Lung (tissue), 12 donors: Measurements from ENCODE around the gene GDF7. TPM values are rescaled to one million over a fixed set of nuclear protein-coding genes. Genes with fewer than 3 reads are reported as not detected.
A peak's percentile ranks its signal among the peaks of the same experiment; 100 is the strongest.

Source experiments
- ATAC-seq: fragments of 200-7000 bp; cut with Tn5 transposase; one replicate; pipeline ENCODE4 v1.9.1; 2020; ENCODE audit warnings: moderate number of reproducible peaks; ENCODE audit not compliant: insufficient read depth, low FRiP score
- DNase-seq, 3 donors: peaks; one replicate each; pipeline ENCODE4 v3.0.0-alpha.2; 2013 to 2017
- H3K27ac ChIP-seq, 2 donors: one replicate each; pipeline ENCODE4 v1.5.1; 2013; ENCODE audit warnings: mild to moderate bottlenecking in 2 of 2, moderate library complexity in 2 of 2, control low read depth in 1 of 2, inconsistent platforms in 1 of 2, low read depth in 1 of 2, low read length in 1 of 2
- H3K27me3 ChIP-seq, 3 donors: one replicate each; pipeline ENCODE4 v1.5.1; 2013; ENCODE audit warnings: low read length in 2 of 3; ENCODE audit not compliant: control insufficient read depth in 3 of 3, insufficient read depth in 3 of 3
- H3K36me3 ChIP-seq, 4 donors: one replicate each; pipeline ENCODE4 v1.5.1; 2013; ENCODE audit warnings: low read length in 4 of 4, mild to moderate bottlenecking in 1 of 4, moderate library complexity in 1 of 4; ENCODE audit not compliant: control insufficient read depth in 4 of 4, insufficient read depth in 4 of 4
- H3K4me1 ChIP-seq, 5 donors: one replicate each; pipeline ENCODE4 v1.5.1; 2013; ENCODE audit warnings: low read length in 5 of 5, mild to moderate bottlenecking in 2 of 5, moderate library complexity in 1 of 5; ENCODE audit not compliant: control insufficient read depth in 5 of 5, insufficient read depth in 5 of 5
- H3K4me3 ChIP-seq: one replicate; pipeline ENCODE4 v1.5.1; 2013; ENCODE audit warnings: mild to moderate bottlenecking, control low read depth, moderate library complexity
- H3K9ac ChIP-seq, 2 donors: one replicate each; pipeline ENCODE4 v1.5.1; 2013; ENCODE audit warnings: low read length in 2 of 2, control low read depth in 1 of 2; ENCODE audit not compliant: insufficient read depth in 1 of 2
- H3K9me3 ChIP-seq, 4 donors: one replicate each; pipeline ENCODE4 v1.5.1; 2013; ENCODE audit warnings: low read length in 3 of 4, mild to moderate bottlenecking in 1 of 4, moderate library complexity in 1 of 4; ENCODE audit not compliant: control insufficient read depth in 4 of 4, insufficient read depth in 3 of 4
- WGBS, 2 donors: extraction: QIAGEN DNeasy Blood & Tissue Kit; methylation state at CpG; one replicate each; pipeline ENCODE4 v1.1.7; 2013; 5-methylcytosine and 5-hydroxymethylcytosine counted together
- polyA plus RNA-seq, 2 donors: library from polyadenylated mRNA; stranded (reverse); fragments of 200-250 nt; gene quantifications; one replicate each; pipeline ENCODE4 v1.2.1, GENCODE V29; 2013
- total RNA-seq, 2 donors: library from RNA; depleted of rRNA in 1 of 2; stranded (reverse); fragments of >200 nt in 1 of 2; gene quantifications; one replicate each; pipeline ENCODE4 v1.2.1, GENCODE V29; 2014 to 2021
- TF ChIP-seq, protein P1 (sequence below): IDR thresholded peaks from 2 replicates; pipeline ENCODE4 v1.5.1; 2012; ENCODE audit warnings: mild to moderate bottlenecking; ENCODE audit errors: control extremely low read depth, extremely low read depth
- donor health status: control.
- donor health status: control.
- donor health status: Bipolar disorder and iron deficiency.
- donor health status: healthy.
- donor health status: DM: yes; HTN: yes; CAD: no.

The GDF7 gene
- total and polyA plus RNA-seq, 4 donors: 0.10 to 0.54 (median 0.31) TPM

DNA sequence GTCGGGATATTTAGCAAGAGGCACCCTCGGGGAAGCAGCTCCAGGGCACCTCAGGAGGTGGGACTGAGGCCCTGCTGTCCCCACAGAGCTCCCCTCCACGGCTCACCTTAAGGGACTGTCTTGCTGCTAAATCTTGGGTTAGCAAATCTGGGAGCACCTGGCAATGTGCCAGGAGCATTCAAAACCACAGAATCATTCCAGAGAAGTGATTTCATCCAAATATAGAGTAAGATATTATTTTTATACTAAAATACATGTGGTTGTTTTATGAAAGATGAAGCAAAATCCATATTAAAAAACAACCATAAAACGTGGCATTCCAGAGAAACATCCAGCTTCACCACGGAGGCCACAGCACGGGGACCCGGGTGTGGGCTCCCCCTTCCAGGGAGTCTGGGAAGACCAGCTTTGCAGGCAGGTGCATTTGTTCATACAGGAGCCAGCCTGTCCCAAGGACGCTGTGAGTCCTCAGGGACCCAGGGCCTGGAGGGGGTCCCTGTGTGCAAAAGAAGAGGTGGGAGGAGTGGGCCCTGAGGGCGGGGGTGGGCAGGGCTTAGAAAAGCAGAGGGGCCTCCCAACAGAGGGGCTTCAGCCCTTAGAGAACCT, 32.3 kb upstream of the GDF7 start:
- ATAC-seq (no peak), DNase-seq (peak in 2 of 3 donors; percentile 38 to 66)
- Histone ChIP-seq H3K4me1 (peaks cover 0 to 27% (median 8%) of the 10 kb centered on the region in 5 donors), H3K4me3 (no peak overlapping the region), H3K9ac (peak overlapping the region in 1 of 2 donors; percentile 24), H3K27ac (peak overlapping the region in 1 of 2 donors; percentile 84), H3K36me3 (peaks cover 0 to 28% (median 0%) of the 10 kb centered on the region in 4 donors), H3K27me3 (no peaks in the 10 kb centered on the region), H3K9me3 (no peaks in the 10 kb centered on the region)
- TF ChIP-seq, protein P1, sequence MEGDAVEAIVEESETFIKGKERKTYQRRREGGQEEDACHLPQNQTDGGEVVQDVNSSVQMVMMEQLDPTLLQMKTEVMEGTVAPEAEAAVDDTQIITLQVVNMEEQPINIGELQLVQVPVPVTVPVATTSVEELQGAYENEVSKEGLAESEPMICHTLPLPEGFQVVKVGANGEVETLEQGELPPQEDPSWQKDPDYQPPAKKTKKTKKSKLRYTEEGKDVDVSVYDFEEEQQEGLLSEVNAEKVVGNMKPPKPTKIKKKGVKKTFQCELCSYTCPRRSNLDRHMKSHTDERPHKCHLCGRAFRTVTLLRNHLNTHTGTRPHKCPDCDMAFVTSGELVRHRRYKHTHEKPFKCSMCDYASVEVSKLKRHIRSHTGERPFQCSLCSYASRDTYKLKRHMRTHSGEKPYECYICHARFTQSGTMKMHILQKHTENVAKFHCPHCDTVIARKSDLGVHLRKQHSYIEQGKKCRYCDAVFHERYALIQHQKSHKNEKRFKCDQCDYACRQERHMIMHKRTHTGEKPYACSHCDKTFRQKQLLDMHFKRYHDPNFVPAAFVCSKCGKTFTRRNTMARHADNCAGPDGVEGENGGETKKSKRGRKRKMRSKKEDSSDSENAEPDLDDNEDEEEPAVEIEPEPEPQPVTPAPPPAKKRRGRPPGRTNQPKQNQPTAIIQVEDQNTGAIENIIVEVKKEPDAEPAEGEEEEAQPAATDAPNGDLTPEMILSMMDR: no peak
- 59 to 72% methylated on average over 9 of the region's 9 CpGs for WGBS, 2 donors

GRCh38 chr2:20635113-20635510, 31.8 kb upstream of the GDF7 start:
- DNase-seq (peak in 2 of 3 donors; percentile 21 to 30), ATAC-seq (no peak)
- Histone ChIP-seq H3K4me1 (peaks cover 0 to 22% (median 8%) of the 10 kb centered on the region in 5 donors), H3K9me3 (no peaks in the 10 kb centered on the region), H3K4me3 (no peak overlapping the region), H3K36me3 (peaks cover 0 to 30% (median 0%) of the 10 kb centered on the region in 4 donors), H3K9ac (no peak overlapping the region), H3K27me3 (no peaks in the 10 kb centered on the region), H3K27ac (peak overlapping the region in 1 of 2 donors; percentile 49)
- TF ChIP-seq, protein P1: no peak
- WGBS, 2 donors: 70 to 78% methylated on average over 5 of the region's 5 CpGs

DNA sequence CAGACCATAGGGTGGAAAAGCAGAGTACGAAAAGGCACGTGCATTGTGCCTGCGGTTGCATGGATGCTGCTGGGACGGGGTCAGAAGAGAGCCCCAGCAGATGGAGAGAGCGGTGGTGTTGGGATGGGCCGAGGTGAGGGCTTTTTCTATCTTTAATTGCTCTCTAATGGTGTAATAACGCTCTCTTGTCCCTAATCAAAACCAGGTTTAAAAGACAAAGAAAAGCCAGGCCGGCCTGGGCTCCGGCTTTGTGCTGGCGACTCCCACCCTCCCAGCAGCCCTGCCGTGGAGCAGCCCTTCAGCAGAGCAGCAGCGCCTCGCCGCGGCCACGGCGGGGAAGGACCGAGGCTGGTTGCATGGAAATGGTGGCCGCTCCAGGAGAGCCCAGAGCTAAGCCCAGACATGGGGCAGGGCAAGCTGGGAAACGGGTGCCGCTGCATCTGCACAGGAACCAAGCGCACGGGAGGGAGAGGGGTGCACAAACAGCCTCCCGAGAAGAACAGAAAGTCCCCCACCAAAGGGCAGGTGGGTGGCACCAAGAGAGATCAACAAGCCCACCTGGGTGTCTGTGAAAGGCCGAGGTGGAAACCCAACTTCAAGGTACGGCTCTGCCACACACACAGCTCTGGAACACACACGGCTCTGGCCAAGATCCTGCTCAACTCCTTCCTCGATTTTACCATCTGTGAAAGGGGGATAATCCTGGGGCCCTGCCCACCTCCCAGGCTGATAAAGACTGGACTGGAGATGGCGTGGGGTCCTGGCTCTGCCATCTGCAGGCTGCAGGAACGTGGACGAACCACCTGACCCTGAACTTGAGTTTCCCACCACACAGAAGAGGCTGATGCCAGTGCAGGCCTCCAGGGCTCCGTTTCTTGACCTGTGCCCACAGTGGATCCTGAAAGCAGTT, 31.0 kb upstream of the GDF7 start:
- WGBS, 2 donors: 42 to 53% methylated on average over 32 of the region's 32 CpGs
- Histone ChIP-seq H3K27me3 (no peaks in the 10 kb centered on the region), H3K9me3 (no peaks in the 10 kb centered on the region), H3K4me1 (peaks cover 0 to 21% (median 6%) of the 10 kb centered on the region in 5 donors), H3K4me3 (no peak overlapping the region), H3K27ac (peak overlapping the region; percentile 34 to 52), H3K36me3 (peaks cover 0 to 33% (median 0%) of the 10 kb centered on the region in 4 donors), H3K9ac (peak overlapping the region in 1 of 2 donors; percentile 36)
- TF ChIP-seq, protein P1: peak; percentile 91
- peak; percentile 75 for ATAC-seq
- peak; percentile 87 to 91 (median 90) for DNase-seq
